Hepatocyte (in vitro differentiated cells): ENCODE results near the gene SYNE2. TPM values are rescaled to one million over a fixed set of nuclear protein-coding genes. Genes with fewer than 3 reads are reported as not detected.
A peak's percentile ranks its signal among the peaks of the same experiment; 100 is the strongest.

Experiments used
- DNase-seq: peaks from one replicate; pipeline ENCODE4 v3.0.0-alpha.2; 2016; ENCODE audit warnings: low spot score
- H2AFZ ChIP-seq: fragments of 200-600 bp; sonication (generic); 2 replicates; pipeline ENCODE4 v1.6.0; 2016; ENCODE audit warnings: antibody characterized with exemption, mild to moderate bottlenecking
- H3K27ac ChIP-seq: fragments of 200-600 bp; sonication (generic); 2 replicates; pipeline ENCODE4 v1.5.1; 2016; ENCODE audit warnings: mild to moderate bottlenecking
- H3K27me3 ChIP-seq: fragments of 200-600 bp; sonication (generic); 2 replicates; pipeline ENCODE4 v1.6.1; 2016
- H3K36me3 ChIP-seq: fragments of 200-600 bp; sonication (generic); replicated peaks from 2 replicates; pipeline ENCODE4 v1.5.1; 2016; ENCODE audit warnings: low read depth; ENCODE audit not compliant: insufficient read depth
- H3K4me1 ChIP-seq: fragments of 200-600 bp; sonication (generic); 2 replicates; pipeline ENCODE4 v1.5.1; 2016; ENCODE audit warnings: mild to moderate bottlenecking, moderate library complexity; ENCODE audit not compliant: insufficient read depth
- H3K4me2 ChIP-seq: fragments of 200-600 bp; sonication (generic); 2 replicates; pipeline ENCODE4 v1.6.0; 2016
- H3K4me3 ChIP-seq: fragments of 200-600 bp; sonication (generic); 2 replicates; pipeline ENCODE4 v1.5.1; 2016; ENCODE audit warnings: mild to moderate bottlenecking
- H3K79me2 ChIP-seq: fragments of 200-600 bp; sonication (generic); 2 replicates; pipeline ENCODE4 v1.6.0; 2017; ENCODE audit warnings: mild to moderate bottlenecking
- H3K9me2 ChIP-seq: fragments of 200-600 bp; sonication (generic); replicated peaks from 2 replicates; pipeline ENCODE4 v1.6.0; 2017; ENCODE audit warnings: mild to moderate bottlenecking; ENCODE audit not compliant: insufficient read depth
- H3K9me3 ChIP-seq: fragments of 200-600 bp; sonication (generic); 2 replicates; pipeline ENCODE4 v1.5.1; 2016; ENCODE audit warnings: low read depth, mild to moderate bottlenecking
- H4K20me1 ChIP-seq: fragments of 200-600 bp; sonication (generic); 2 replicates; pipeline ENCODE4 v1.6.0; 2016; ENCODE audit warnings: mild to moderate bottlenecking; ENCODE audit not compliant: insufficient read depth, poor library complexity, severe bottlenecking
- CTCF ChIP-seq: fragments of 200-600 bp; sonication (generic); IDR thresholded peaks from 2 replicates; pipeline ENCODE4 v1.5.1; 2016; ENCODE audit warnings: antibody characterized with exemption, mild to moderate bottlenecking; ENCODE audit not compliant: poor library complexity
- EZH2 ChIP-seq: fragments of 200-600 bp; sonication (generic); IDR thresholded peaks from 2 replicates; pipeline ENCODE4 v1.6.1; 2016; ENCODE audit warnings: antibody characterized with exemption, mild to moderate bottlenecking, borderline replicate concordance
- EZH2phosphoT487 ChIP-seq: fragments of 200-600 bp; sonication (generic); IDR thresholded peaks from one replicate; pipeline ENCODE4 v1.6.1; 2018; ENCODE audit warnings: antibody characterized with exemption, mild to moderate bottlenecking, low read depth, moderate library complexity; ENCODE audit not compliant: unreplicated experiment, severe bottlenecking
- WGBS: methylation state at CpG from one replicate; pipeline ENCODE4 v1.1.6; 2016; ENCODE audit warnings: low lambda C conversion rate; ENCODE audit errors: missing lambda C conversion rate; 5-methylcytosine and 5-hydroxymethylcytosine counted together
- polyA plus RNA-seq: library from polyadenylated mRNA; unstranded; fragments of >200 nt; fragmentation: Nextera tagmentation; extraction: Ambion mirVana; gene quantifications from 2 replicates; pipeline ENCODE4 v1.2.1, GENCODE V29; 2016
- total RNA-seq: library from RNA; depleted of rRNA; stranded (reverse); fragments of >200 nt; gene quantifications from 2 replicates; pipeline ENCODE4 v1.2.3, GENCODE V29; 2014

Gene SYNE2
- total and polyA plus RNA-seq, 2 experiments from 2014 or later = 21.0 to 58.6 TPM

GRCh38 chr14:63986789-63987533, 134.2 kb downstream of the SYNE2 start:
- Histone ChIP-seq H3K4me1 (no peaks in the 10 kb centered on the region), H3K9me2 (no peaks in the 10 kb centered on the region), H3K27me3 (no peaks in the 10 kb centered on the region), H3K4me2 (no peak overlapping the region), H3K36me3 (no peaks in the 10 kb centered on the region), H3K27ac (no peak overlapping the region), H3K9me3 (no peaks in the 10 kb centered on the region), H3K4me3 (no peak overlapping the region), H4K20me1 (no peaks in the 10 kb centered on the region), H2AFZ (no peak overlapping the region), H3K79me2 (no peaks in the 10 kb centered on the region)
- TF ChIP-seq CTCF (no peak), EZH2phosphoT487 (no peak), EZH2 (no peak)
- WGBS = 91% methylated on average over 15 of the region's 15 CpGs
- peak; percentile 30 for DNase-seq

GRCh38 chr14:63988579-63988978, 135.8 kb downstream of the SYNE2 start:
- 97% methylated on average over 4 of the region's 4 CpGs for WGBS
- TF ChIP-seq EZH2 = no peak
- TF ChIP-seq CTCF = no peak
- no peak for TF ChIP-seq EZH2phosphoT487
- no peak overlapping the region for H2AFZ ChIP-seq
- H3K4me3 ChIP-seq = no peak overlapping the region
- no peaks in the 10 kb centered on the region for H3K9me3 ChIP-seq
- H3K4me2 ChIP-seq = no peak overlapping the region
- no peaks in the 10 kb centered on the region for H4K20me1 ChIP-seq
- no peak for DNase-seq
- no peak overlapping the region for H3K27ac ChIP-seq
- no peaks in the 10 kb centered on the region for H3K4me1 ChIP-seq
- H3K36me3 ChIP-seq = no peaks in the 10 kb centered on the region
- H3K27me3 ChIP-seq = no peaks in the 10 kb centered on the region
- H3K9me2 ChIP-seq = no peaks in the 10 kb centered on the region
- no peaks in the 10 kb centered on the region for H3K79me2 ChIP-seq

DNA sequence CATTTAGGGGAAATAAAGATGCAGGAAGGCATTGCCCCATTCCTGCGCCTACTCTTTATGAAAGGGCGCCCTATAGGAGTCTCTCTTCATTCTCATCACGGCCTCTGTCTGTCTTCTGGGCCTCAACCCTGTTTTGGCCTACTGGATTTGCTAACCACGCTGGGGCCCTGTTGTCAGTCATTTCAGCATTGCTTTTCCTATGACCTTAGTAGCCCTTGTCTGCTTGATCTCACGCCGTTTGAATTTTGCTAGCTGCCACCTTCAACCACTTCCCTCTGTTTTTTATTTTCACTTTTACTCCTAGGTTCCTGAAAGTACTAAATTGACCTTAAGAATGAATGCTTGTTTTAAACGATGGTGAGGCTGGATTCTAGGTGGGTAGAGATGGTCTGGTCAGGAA, 139.0 kb downstream of the SYNE2 start:
- no peak for DNase-seq
- H3K9me2 ChIP-seq = no peaks in the 10 kb centered on the region
- H3K27me3 ChIP-seq = no peaks in the 10 kb centered on the region
- no peaks in the 10 kb centered on the region for H3K4me1 ChIP-seq
- H3K79me2 ChIP-seq = no peaks in the 10 kb centered on the region
- no peak overlapping the region for H3K4me3 ChIP-seq
- H4K20me1 ChIP-seq = no peaks in the 10 kb centered on the region
- TF ChIP-seq EZH2phosphoT487 = no peak
- no peak for TF ChIP-seq CTCF
- no peak for TF ChIP-seq EZH2
- H2AFZ ChIP-seq = no peak overlapping the region
- H3K9me3 ChIP-seq = no peaks in the 10 kb centered on the region
- H3K4me2 ChIP-seq = no peak overlapping the region
- WGBS = 97% methylated on average over 7 of the region's 7 CpGs
- H3K36me3 ChIP-seq = no peaks in the 10 kb centered on the region
- no peak overlapping the region for H3K27ac ChIP-seq
